ENCODE measurements around the gene ZNF841. TPM values are rescaled to one million over a fixed set of nuclear protein-coding genes. Genes with fewer than 3 reads are reported as not detected.

ZNF841 gene
- total and polyA plus RNA-seq, 9 of the 15 experiments (the other 6 are each of a cell fraction or from before 2014, with no cell fraction given): 3.1 to 17.1 (median 11.0) TPM

GRCh38 chr19:52095172-52096014 lies at the start of gene ZNF841 (continued):
- TF ChIP-seq E2F6 (IDR thresholded peaks at IDR 0.05; ENCODE audit: borderline replicate concordance in 1 of 2, extremely low read depth in 1 of 2, insufficient read depth in 1 of 2, insufficient read length in 1 of 2, low read depth in 1 of 2, low read length in 1 of 2, poor library complexity in 1 of 2, severe bottlenecking in 1 of 2) (peak in 1 of 2 experiments; percentile 71), ZNF174 (CRISPR knock-in tag; IDR thresholded peaks at IDR 0.05) (no peak), ZBTB49 (CRISPR knock-in tag; IDR thresholded peaks at IDR 0.05; ENCODE audit: borderline replicate concordance) (no peak), SIRT6 (IDR thresholded peaks at IDR 0.05; ENCODE audit: low read depth, low read length) (no peak), ARID2 (IDR thresholded peaks at IDR 0.05) (no peak), ZNF408 (CRISPR knock-in tag; IDR thresholded peaks at IDR 0.05; ENCODE audit: low read depth) (no peak), FOXP1 (CRISPR knock-in tag; IDR thresholded peaks at IDR 0.05) (no peak), ZKSCAN3 (CRISPR knock-in tag; IDR thresholded peaks at IDR 0.05) (no peak), KAT8 (IDR thresholded peaks at IDR 0.05; ENCODE audit: low read depth) (no peak), MAFF (IDR thresholded peaks at IDR 0.05; ENCODE audit: low read length) (no peak), STAT5B (CRISPR knock-in tag; IDR thresholded peaks at IDR 0.05) (no peak), NFYB (IDR thresholded peaks at IDR 0.05; ENCODE audit: extremely low read depth, insufficient read length) (no peak), GTF2F1 (IDR thresholded peaks at IDR 0.05; ENCODE audit: low read depth, low read length) (no peak), HMG20A (CRISPR knock-in tag; conservative IDR thresholded peaks at IDR 0.05) (no peak), EP400 (IDR thresholded peaks at IDR 0.05) (peak; percentile 89), POLR3G (IDR thresholded peaks at IDR 0.05; ENCODE audit: extremely low read depth, insufficient read length, insufficient replicate concordance) (no peak), TAF1 (IDR thresholded peaks at IDR 0.05; ENCODE audit: control insufficient read depth, extremely low read depth, insufficient read depth, low read length, severe bottlenecking) (peak; percentile 75), ZBTB7A (IDR thresholded peaks at IDR 0.05; ENCODE audit: borderline replicate concordance, control insufficient read depth, low read depth, low read length) (peak; percentile 73; the same call in 1 of the 2 replicates), MTA2 (IDR thresholded peaks at IDR 0.05; ENCODE audit: low read depth) (no peak), MBD1 (CRISPR knock-in tag; IDR thresholded peaks at IDR 0.05) (no peak), ZKSCAN1 (IDR thresholded peaks at IDR 0.05; ENCODE audit: low read depth, low read length) (no peak)
